Islet of Langerhans (tissue), 1 donor: ENCODE results near the gene PIK3R6.

ENCODE experiments used
- FAIRE-seq: peaks from one replicate; lab custom pipeline; 2011; peaks lifted over from hg19 to GRCh38; lab: Jason Lieb, UNC

Gene PIK3R6

GRCh38 chr17:8867361-8867981, at the start of gene PIK3R6:
Gene PIK3R6 (minus strand): TSS chr17:8867674. CDS start chr17:8849794, 17,880 bp downstream.
- FAIRE-seq = no peak

GRCh38 chr17:8916466-8916865, 49.0 kb upstream of the PIK3R6 start:
- no peak for FAIRE-seq

- FAIRE-seq = no peak
Observed at GRCh38 chr17:8914554-8914953, 47.1 kb upstream of the PIK3R6 start.

DNA sequence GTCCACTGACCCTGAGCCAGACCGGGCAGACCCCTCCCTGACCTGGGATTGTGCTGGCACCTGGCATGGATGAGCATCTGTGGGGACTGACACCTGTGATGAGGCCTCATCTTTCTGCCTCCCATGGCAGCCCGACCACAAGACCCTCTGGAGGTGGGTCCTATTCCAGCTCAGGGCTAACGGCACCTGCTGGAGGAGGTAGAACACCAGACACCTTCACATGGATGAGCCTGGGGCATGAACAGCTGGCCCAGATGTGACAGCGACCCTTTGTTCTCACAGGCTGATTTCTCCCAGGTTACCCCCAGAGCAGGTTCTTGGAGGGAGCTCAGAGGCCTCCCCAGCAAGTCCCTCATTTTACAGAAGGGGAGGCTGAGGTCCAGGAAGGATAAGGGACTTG, 46.4 kb upstream of the PIK3R6 start:
- no peak for FAIRE-seq

DNA sequence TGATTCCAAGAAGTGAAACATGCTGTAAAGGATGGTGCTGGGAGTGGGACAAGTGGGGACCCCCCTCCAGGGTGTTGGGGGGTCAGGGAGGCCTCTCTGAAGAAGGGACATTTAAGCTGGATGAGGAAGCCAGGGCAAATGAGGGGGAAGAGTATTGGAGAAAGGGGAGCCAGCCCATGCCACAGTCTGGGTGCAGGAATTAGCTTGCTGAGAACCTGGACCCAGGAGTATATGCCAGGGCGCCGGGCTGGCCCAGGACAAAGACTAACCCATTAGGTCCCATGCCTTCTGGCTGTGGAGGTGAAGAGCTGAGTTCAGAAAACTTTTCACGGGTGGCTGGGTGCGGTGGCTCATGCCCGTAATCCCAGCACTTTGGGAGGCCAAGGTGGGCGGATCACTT, 45.6 kb upstream of the PIK3R6 start:
- FAIRE-seq = no peak

GRCh38 chr17:8912084-8912981, 44.9 kb upstream of the PIK3R6 start:
- no peak for FAIRE-seq

DNA sequence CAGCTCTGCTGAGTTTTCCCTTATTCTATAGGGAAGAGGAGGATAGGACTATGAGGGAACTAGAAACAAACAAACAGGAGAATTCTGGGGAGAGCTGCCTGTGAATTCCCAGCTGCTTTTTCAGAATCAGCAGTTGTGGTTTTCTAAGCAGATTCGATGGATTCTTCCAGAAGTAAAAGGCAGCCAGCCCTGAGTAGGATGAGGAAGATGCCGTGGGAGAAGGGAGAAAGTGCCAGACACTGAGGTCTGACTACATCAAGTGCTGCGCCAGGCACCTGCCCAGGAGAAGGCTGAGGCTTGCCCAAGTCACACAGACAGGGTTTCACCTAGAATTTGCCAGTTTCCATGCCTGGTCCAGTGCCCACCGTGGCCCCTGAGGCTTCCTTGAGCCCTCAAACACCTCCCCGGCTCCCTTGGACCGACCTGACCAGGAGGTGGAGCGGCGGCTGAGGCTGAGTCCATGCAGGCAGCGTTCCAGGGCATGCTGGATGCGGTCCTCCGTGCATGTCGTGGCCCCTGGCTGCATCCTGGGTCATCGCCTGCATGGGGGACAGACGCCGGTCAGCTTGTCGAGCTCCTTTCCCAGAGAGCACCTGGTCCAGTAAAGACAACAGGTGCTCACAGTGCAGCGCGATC, 43.6 kb upstream of the PIK3R6 start:
- no peak for FAIRE-seq

GRCh38 chr17:8909586-8910270, 42.3 kb upstream of the PIK3R6 start:
- no peak for FAIRE-seq

DNA sequence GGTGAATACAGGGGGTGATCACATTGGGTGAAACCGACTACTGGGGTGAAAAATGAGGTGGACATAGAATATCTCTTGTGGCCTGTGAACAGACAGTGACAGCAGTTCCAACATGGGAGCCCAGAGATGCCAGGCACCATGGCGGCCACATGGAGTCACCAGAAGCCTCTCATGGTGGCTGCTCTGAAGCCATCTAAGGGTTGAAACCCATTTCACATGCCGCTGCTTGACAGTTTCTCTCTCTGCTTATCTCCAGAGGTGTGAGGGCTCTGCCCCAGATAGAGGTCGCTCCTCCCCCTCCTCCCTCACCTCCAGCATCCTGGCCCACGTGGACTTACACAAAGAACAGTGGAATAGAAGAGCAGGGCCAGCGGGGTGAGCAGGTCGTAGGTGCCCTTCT, 37.9 kb upstream of the PIK3R6 start:
- no peak for FAIRE-seq

DNA sequence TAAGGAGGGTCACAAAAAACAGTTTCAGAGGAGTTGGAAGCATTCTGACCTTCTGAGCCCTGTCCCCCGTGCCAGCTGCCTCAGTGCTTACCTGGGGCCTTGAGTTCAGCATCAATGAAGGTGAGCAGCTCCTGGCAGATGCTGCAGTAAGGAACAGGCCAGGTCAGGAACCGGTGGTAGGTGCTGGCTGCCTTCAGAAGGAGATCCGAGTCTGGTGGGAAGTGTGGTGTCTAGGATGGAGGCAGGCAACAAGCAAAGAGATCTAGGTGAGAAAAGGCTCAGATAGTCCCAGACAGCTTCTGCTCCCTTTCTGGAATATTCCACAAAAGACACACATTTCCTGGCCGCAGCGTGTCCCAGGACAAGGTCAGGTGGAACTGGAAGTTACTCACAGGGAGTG, 37.2 kb upstream of the PIK3R6 start:
- FAIRE-seq = no peak

DNA sequence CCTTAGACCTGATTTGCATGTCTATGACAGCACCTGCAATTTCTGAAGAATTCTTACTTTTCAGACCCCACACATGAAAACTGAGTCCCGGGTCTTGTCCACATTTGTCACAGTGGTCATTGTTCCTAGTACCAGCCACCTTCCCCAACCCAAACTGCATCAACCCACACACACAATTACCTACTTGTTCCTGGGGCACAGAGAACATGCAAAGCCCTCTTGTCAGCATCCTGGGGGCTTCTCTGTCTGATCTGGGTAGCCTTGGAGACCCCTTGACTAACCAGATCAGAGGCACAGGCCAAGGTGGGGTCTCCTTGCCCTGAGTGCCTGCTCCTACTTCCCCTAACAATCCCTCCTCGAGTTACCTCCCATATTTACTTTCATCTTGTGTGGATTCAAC, 36.7 kb upstream of the PIK3R6 start:
- FAIRE-seq = no peak

- FAIRE-seq = no peak
Observed at GRCh38 chr17:8900626-8901585, 33.4 kb upstream of the PIK3R6 start.

- FAIRE-seq = no peak
Observed at GRCh38 chr17:8900207-8900606, 32.7 kb upstream of the PIK3R6 start.

DNA sequence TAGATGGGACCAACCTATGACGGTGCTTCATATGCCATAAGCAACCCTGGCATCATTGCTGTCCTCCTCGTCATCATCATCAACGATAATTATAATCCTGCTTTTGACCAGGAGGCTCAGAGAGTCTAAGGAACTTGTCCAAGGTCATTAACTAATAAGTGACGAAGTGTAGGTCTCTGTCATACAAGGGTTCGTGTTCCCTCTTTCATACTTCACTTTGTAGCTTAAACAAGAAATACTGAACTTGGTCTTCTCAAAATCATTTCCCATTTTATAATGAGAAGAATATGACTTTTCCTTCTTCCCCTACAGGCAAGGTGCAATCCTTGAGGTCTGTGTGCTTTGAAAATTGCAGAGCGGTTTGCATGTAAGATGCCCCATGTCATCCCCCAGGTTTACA, 31.2 kb upstream of the PIK3R6 start:
- FAIRE-seq = no peak

DNA sequence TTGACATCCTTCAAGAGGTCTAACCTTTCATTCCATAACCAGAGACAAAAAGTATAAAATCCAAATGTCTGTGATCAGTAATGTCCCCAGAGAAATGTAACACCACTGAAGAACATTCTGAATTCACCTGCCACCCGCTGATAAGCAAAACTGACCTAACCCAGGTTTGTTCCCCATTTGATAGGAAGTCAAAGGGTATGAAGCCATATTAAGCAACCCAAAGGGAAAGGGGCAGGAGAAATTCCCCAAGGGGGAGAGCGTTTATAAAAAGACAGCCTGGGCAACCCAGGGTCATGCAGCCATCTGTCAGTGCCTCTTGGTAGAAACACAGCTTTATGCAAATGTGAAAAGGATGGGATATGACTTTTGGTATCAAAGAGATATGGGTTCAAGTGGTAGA, 30.7 kb upstream of the PIK3R6 start:
- no peak for FAIRE-seq

DNA sequence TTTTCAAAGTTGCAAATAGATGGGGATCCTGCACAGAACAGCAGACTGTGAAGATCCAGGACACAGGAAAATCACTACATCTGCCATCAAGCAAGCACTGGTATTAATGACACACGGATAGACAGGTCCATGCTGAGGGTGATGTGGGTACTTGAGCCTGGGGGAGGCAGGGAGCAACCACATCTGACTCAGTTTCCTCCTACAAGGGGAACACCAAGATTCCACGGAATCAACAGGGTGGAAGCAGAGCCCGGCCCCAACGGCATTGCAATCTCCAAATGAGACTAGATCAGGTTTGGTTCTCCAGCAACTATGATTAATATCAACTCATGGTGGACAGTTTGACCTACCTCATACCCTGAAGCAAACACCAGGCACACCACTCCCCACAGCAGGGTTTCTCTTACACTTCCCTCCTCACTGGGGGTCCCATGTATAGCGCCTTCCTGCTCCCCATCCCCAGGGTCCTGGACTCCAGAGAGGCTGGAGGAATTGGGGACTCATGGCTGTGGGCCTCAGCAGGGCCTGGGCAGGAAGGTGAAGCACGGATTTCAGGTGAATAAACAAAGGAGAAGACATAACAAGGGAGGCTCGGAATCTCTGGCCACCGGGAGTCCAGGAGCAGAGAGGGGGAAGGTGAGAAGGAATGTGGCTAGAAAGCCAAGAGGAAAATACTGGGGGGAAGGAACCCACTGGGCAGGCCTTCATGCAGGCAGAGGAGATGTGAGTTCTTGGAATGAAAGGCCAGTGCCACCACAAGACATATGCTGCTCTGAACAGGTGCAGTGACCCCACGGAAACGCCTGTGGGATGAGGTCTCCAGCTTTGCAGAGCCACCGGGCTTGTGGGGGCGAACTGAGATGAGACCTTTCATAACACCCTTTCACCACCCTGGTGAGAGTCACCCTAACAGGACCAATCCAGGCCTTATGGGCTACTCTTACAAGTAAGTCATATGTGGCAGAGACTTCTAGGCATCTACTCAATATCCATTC, 29.5 kb upstream of the PIK3R6 start:
- no peak for FAIRE-seq

DNA sequence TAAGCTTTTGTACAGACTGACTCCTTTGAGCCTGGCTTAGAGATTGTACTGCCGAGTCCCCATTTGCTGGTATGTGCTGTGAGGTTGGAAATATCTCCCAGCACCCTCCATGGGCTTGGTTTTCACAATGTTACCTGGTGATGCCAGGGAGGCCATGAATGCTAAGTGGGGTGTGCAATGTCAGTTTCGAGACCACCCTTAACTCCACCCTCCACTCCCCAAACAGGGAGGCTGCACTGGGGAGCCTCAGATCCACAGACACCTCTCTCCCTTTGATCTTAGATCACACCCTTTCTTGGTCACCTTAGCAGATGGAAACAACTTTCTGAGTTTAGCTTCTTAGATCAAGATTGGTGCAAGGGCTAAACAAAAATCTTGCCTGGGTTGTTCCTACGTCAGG, 28.6 kb upstream of the PIK3R6 start:
- no peak for FAIRE-seq

DNA sequence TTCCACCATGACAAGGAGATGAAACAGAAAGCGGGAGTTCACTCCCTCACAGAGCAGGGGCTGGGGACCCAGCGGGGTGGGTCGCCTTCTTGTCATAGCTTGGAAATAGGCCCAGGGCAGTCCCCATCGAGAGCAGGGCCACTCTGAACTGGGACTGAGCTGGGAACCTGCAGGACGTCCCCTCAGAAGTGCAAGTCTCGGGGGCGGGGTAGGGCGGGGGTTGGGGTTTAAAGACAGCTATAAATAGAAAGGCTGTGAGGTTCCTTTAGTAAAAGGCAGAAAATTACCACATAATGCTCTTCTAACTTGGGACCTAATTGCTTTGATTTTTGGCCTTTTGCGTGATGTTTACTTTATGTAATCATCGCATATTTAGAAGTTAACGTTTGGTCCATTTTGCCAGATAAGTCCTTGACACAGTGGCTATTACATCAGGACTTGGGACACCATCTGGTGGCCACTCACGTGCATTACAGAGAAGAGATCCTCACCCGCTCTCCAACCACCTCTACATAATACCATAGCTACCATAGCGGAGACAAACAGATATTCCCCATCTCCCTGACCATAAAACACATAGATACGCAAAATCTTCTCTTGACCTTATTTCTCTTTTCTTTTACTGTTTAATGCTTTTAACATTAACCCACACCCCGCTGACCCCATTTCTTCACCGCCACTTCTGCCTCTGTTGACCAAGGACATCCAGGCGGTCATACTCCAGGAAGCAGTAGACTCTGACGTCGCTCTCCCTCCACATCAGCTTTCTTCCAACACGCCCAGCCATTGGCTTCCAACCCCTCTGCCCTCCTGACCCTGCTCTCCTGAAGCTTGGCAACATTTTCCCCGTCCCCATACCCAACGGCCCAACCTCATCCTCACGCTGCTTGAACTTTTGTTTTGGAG, 27.5 kb upstream of the PIK3R6 start:
- peak; percentile 93 for FAIRE-seq

- FAIRE-seq = no peak
Observed at GRCh38 chr17:8894202-8894671, 26.8 kb upstream of the PIK3R6 start.
